Body of pancreas (tissue), 4 donors: ENCODE results near the gene CNTNAP2.

Source experiments
- POLR2A ChIP-seq, 3 donors: fragments of 450-650 bp; IDR thresholded peaks; one replicate each; pipeline ENCODE4 v1.6.1; 2016; ENCODE audit warnings: antibody characterized with exemption in 3 of 3, mild to moderate bottlenecking in 2 of 3
- TF ChIP-seq, protein P1 (sequence below), 7 experiments: fragments of 450-650 bp in 4 of 7; fragments of 200-600 bp in 3 of 7; sonication (generic) in 3 of 7; IDR thresholded peaks; one replicate each; pipeline ENCODE4 v1.5.1; 2016 to 2019; ENCODE audit warnings: antibody characterized with exemption in 7 of 7

DNA sequence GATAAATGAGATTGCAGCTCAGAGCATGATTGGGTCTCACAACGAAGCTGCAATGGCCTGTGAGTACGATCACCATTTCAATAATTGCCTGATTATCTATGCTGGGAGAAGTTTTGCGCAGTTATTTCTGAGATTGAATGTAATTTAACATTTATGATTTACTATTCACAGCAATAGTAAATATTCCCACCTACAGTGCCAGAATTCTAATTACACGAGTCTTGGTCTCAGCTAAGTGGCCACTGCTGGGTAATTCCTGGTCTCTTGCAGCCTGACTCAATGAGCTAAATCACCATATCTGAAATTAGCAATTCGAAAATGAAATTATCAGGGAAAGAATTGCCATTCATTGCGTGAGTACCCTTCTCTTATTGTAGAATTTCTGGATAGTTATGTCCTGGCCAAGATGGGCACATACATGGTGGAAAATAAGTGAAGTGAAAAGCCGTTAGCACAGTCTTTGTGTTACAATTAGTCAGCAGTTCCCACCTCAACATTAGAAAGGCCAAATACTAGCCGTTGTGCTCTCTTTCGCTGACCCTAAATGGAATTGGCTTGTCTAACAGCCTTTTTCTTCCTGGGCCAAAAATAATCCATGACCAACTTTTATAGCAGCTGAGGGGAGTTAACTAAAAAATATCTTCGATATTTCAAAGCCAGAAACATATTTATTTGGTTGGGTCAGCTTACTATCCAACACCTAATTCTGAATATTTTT lies 1793.0 kb downstream of the CNTNAP2 start:
- TF ChIP-seq, protein P1, sequence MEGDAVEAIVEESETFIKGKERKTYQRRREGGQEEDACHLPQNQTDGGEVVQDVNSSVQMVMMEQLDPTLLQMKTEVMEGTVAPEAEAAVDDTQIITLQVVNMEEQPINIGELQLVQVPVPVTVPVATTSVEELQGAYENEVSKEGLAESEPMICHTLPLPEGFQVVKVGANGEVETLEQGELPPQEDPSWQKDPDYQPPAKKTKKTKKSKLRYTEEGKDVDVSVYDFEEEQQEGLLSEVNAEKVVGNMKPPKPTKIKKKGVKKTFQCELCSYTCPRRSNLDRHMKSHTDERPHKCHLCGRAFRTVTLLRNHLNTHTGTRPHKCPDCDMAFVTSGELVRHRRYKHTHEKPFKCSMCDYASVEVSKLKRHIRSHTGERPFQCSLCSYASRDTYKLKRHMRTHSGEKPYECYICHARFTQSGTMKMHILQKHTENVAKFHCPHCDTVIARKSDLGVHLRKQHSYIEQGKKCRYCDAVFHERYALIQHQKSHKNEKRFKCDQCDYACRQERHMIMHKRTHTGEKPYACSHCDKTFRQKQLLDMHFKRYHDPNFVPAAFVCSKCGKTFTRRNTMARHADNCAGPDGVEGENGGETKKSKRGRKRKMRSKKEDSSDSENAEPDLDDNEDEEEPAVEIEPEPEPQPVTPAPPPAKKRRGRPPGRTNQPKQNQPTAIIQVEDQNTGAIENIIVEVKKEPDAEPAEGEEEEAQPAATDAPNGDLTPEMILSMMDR (IDR thresholded peaks at IDR 0.05): no peak
- no peak for TF ChIP-seq POLR2A (IDR thresholded peaks at IDR 0.05)
